GM12872 (cell line): Measurements from ENCODE around the gene NCK2.
A peak's percentile ranks its signal among the peaks of the same experiment; 100 is the strongest.

ENCODE experiments used
- TF ChIP-seq, protein P1 (sequence below): IDR thresholded peaks from 3 replicates; pipeline ENCODE4 v1.5.1; 2011; ENCODE audit warnings: low read depth, mild to moderate bottlenecking, low read length, moderate library complexity; ENCODE audit not compliant: insufficient read depth

Gene NCK2

DNA sequence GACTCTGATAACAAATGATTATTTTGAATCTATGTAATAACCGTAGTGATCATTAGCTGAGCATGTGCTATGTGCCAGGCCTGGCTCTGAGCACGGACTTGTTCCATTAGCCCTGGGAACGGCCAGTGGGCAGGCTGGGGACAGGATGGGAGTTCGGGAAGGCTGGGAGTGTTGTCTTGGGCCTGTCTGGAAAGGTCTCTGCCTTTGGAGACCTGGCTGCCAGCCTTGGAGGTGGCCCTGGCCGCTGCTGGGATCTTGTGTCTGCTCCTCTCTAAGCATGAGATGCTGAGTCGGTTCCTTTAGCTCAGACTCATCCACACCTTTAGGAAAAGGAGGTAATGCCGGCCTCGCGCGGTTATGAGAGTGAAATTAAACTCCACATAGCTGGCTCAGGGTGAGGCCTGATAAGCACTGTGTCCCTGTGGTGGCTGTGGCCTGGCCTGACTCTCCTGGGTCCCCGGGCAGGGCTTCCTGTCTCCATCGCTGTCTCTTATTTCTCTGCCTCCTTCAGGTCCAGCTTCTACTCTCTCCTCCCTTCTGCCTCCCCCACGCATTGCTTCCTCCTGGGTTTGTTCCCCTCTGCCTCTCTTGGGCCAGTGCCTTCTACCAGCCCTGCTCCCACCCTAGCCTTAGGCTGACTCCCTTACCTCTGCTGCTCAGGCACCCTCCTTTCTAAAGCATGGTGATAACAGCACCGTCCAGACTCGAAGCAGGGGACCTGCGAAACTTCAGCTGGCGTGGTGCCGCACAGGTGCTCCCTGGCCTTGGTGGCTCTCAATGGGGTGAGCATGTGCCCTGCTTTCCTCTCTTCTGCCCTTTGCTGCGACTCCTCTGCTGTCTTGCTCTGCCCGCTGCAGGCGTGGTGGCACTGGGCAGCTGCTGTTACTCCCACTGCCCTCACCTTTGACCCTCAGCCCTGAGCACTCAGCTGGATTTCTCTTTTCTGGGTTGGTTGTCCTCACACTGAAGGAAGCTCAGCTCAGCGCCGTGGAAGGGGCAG lies 41.8 kb downstream of the NCK2 start:
- TF ChIP-seq, protein P1, sequence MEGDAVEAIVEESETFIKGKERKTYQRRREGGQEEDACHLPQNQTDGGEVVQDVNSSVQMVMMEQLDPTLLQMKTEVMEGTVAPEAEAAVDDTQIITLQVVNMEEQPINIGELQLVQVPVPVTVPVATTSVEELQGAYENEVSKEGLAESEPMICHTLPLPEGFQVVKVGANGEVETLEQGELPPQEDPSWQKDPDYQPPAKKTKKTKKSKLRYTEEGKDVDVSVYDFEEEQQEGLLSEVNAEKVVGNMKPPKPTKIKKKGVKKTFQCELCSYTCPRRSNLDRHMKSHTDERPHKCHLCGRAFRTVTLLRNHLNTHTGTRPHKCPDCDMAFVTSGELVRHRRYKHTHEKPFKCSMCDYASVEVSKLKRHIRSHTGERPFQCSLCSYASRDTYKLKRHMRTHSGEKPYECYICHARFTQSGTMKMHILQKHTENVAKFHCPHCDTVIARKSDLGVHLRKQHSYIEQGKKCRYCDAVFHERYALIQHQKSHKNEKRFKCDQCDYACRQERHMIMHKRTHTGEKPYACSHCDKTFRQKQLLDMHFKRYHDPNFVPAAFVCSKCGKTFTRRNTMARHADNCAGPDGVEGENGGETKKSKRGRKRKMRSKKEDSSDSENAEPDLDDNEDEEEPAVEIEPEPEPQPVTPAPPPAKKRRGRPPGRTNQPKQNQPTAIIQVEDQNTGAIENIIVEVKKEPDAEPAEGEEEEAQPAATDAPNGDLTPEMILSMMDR, result no peak

DNA sequence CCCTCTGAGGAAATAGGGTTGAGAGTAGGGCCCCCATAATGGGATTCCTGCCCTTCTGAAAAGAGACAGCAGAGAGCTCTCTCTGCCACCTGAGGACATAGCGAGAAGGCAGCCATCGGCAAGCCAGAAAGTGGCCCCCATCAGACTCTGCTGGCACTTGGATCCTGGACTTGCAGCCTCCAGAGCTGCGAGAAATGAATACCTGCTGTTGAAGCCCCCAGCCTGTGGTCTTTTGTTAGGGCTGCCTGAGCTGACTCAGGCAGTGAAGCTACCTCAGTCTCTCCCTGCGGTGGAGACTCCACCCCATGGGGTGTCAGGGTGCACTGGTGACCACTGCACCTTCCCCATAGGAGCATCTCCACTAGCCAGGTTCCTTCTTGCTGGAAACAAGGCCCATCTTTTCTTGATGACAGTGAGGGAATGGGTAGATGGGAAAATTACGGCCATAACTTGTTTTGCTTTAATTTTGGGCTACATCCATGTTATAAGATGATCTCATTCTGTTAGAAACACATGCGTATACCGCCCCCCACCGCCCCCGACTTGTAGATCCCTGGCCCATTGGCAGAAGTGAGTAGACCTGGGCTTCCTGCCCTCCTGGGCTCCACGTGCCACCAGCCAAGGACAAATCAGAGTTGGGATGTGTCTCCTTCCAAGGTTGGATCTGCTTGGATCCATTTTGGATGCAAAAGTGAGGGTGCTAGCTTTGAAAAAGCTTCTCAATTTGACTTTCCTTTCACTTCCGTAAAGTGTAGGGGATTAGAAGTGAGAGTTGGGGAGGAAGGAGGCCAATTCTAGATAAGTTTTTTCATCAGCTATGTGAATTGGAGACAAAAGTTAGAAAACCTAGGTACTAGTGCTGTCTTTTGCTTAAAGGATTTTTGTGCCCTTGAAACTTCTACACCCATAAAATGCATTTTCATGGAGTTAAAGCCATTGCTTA lies 42.9 kb downstream of the NCK2 start:
- TF ChIP-seq, protein P1, result no peak

DNA sequence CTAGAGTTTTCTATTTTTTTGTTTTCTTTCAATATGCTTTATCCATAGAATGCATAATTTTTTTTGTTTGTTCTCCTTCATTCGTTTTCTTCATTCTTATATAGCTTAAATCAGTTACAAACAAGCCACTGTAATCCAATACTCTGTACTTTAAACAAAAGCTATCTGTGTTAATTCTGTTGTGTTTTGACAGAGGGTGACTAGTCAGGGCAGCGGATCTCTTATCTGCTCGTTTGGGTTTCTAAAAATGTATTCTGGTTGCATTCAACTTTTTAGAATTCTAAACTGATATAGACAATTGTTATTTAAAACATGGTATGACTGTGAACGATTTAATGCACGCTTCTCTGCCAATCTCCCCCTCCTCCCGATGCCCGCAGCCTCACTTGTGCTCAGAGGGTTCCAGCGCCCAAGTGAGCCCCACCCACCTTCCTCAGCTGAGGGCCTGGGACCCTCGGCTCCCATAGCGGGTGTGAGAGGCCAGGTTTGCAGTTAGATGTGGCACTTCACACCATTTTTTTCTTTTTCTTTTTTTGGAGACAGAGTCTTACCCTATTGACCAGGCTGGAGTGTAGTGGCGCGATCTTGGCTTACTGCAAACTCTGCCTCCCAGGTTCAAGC lies 44.1 kb downstream of the NCK2 start:
- TF ChIP-seq, protein P1, result no peak

DNA sequence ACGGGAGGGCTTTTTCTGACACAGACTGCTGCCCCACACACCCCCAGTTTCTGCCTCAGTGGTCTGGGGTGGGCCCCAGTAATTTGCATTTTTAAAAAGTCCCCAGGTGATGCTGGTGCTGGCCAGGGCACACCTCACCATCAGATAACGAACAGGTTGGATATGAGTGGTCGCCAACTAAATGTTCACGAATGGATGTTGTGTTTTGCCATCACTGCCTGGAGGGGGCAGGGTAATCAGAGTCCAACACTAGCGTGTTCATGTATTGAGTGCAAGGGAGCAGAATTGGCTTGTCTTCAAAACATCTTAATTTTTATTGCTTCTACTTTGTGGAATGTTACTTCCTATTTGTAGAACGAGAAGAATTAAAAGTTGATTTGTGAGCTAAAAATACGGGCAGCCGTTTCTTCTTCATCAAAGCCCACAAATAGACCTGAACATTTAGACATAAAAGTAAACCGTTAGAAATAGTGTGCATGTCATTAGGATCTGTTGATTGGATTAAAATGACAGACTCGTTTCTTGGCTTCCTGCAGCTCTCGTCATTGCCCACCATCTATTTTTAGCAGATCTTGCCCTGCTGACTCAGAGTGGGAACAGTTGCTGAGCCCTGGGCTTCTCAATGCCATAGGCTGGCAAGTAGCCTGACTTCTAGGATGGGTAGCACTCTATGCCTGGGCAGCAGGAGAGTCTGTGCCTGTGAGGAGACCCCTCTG lies 45.2 kb downstream of the NCK2 start:
- TF ChIP-seq, protein P1, result peak; percentile 43

DNA sequence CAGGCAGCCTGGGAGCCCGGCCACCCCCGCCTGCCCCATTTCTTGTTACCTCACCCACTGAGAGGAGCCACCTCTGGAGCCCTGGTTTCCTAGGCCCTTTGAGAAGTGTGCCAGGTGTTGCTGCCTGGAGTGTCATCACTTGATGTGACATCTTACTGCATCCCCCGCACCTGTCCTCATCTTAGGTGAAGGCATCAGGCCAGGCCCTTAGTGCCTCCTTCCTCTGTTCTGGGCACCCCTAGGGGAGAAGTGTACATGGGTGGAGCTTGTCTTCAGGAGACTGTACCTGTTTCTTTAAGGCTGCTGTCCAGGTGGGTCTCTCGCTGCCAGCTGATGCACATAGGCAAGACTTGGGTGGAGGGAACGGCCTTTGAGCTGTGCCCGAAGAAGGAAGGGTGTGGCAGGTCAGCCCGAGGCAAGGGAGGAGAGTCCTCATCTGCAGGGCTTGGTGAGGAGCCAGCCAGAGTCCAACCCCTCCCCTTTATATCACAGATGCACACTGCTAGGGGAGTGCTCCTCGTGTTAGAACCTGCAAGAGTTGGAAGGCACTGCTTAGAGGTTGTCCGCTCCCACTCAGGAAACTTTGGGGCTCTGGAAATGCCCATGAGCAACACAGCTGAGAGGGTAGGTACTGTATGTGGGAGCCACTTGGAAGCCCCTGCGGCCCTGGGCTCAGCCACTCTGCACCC lies 45.9 kb downstream of the NCK2 start:
- TF ChIP-seq, protein P1, result no peak

DNA sequence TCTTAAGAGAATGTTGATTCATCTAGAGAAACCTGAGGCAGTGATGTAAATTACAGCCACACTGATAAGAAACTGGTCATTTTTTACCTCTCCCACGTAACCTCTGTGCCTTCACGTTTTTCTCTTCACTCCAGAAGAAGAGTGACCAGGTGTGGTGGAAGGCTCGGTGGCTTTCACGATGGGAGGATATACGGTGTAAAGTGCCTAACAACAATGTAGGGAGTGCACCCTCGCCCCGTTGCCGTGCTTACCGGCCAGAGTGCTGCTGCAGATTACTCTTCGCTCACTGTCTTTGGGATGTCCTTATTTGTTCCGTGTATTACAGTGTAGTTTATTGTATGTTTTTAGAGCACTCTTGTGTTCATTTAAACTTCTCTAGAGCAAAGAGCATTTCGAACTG lies 46.5 kb downstream of the NCK2 start:
- TF ChIP-seq, protein P1, result no peak
